Fibroblast of skin of abdomen (primary cell): ENCODE results near the gene DNM3.
"Not testable (repeated sequence)": the region's sequence is repeated elsewhere in the genome, so short reads cannot be mapped to it uniquely, and the experiment has no call there.

Experiments used
- DNase-seq: peaks from one replicate; pipeline ENCODE4 v3.0.0-alpha.2; 2013

DNM3 gene

GRCh38 chr1:172341697-172342096, 500.4 kb downstream of the DNM3 start:
- DNase-seq, result no peak

- no peak for DNase-seq
Observed at GRCh38 chr1:172342584-172343239, 501.4 kb downstream of the DNM3 start.

GRCh38 chr1:172343240-172344160, 502.2 kb downstream of the DNM3 start:
- peak; percentile 96 for DNase-seq

- no peak for DNase-seq
Observed at GRCh38 chr1:172344444-172344843, 503.1 kb downstream of the DNM3 start.

- no peak for DNase-seq
Observed at GRCh38 chr1:172345077-172345476, 503.8 kb downstream of the DNM3 start.

DNA sequence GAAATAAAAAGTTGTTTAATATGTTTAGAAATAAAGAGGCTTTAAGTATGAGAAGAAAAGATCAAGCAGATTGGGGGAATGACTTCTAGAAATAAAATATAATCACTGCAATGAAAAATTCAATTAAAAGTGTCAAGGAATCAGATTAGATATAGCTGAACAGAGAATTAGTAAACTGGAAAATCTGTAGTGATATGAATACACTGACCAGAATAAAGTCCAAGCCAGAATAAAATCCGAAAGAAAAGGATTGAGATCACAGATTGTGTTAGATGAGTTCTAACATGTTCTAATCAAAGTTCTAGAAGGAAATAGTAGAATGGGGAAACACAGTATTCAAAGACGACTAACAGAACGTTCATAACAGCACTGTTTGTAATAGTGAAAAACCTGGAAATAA, 506.1 kb downstream of the DNM3 start:
- DNase-seq, result no peak

GRCh38 chr1:172350856-172351255, 509.6 kb downstream of the DNM3 start:
- no peak for DNase-seq

- DNase-seq, result peak; percentile 61
Observed at GRCh38 chr1:172351346-172351745, 510.0 kb downstream of the DNM3 start.

- DNase-seq, result peak; percentile 84
Observed at GRCh38 chr1:172351754-172352161, 510.5 kb downstream of the DNM3 start.

- DNase-seq, result peak; percentile 44
Observed at GRCh38 chr1:172352435-172352834, 511.1 kb downstream of the DNM3 start.

GRCh38 chr1:172354291-172355274, 513.3 kb downstream of the DNM3 start:
- DNase-seq, result no peak

- peak; percentile 88 for DNase-seq
Observed at GRCh38 chr1:172356620-172357019, 515.3 kb downstream of the DNM3 start.

DNA sequence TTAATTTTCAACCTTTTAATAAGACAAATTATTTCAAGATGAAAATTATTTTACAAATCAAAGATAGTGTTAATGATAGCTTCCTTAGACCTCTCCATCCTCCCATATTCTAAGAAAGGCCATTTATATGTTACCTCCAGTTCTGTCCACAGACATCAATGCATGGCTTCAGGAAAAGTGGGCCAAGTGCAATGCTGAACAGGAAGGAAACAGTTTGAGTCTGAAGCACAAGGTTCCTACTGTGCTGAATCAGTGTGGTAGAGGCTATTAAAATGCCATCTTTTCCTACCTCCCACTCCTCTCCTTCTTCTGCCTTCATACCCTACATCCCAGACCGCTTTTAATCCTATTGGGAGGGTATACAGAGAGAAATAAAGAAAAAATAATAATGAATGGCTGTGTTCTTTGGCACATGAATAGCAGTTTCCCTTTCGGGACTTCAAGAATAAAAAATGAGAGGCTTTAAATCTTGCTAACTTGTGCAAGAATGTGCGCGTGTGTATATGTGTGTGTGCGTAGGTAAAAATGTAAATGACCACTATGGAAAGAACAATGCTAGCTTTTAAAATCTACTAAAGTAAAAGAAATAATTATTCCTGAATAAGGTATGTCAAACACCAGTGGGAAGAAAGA, 516.6 kb downstream of the DNM3 start:
- no peak for DNase-seq

DNA sequence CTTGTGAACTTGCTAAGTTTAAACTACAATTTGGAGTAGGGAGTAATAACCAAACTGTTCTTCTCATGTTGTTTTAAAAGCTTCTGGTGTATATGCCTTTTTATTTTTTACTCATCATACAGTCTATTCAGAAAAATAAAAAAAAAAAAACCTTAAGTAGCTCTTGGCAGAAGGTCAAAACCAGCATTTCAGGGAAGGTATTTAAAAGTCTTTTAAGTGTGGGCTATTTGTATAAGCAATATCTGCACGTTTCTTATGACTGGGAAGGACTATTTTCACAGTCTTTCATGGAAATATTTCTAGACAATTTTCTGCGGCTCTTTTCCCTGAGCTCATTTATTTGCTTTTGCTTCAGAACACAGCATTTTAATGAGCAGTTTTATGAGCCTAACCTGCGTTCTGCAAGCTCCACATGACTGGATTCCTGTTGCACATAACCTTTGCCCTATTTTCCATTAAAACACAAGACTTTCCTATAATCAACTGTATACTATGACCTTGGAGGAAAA, 518.2 kb downstream of the DNM3 start:
- DNase-seq, result peak; percentile 84

- DNase-seq, result no peak
Observed at GRCh38 chr1:172360511-172360910, 519.2 kb downstream of the DNM3 start.

- DNase-seq, result no peak
Observed at GRCh38 chr1:172360985-172361384, 519.7 kb downstream of the DNM3 start.

DNA sequence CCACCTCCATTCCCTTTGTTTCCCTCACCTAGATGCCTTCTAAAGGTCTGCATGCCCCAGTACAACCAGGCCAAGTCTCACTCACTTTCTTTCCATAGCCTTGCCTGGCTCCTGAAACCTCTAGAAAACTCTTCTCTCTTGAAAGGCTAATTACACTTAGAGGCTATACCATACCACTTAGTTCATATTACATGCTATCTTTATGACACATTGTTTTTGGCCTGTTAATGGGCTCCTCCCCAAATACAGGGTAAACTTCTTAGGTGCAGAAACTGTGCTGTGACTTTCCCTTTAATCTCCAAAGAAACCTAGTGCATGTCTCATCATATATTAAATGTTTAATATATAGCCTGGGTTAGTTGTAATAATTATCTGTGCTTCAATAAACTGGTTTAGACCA, 522.6 kb downstream of the DNM3 start:
- DNase-seq, result no peak

- DNase-seq, result not testable (repeated sequence)
Observed at GRCh38 chr1:172371646-172372045, 530.3 kb downstream of the DNM3 start.

DNA sequence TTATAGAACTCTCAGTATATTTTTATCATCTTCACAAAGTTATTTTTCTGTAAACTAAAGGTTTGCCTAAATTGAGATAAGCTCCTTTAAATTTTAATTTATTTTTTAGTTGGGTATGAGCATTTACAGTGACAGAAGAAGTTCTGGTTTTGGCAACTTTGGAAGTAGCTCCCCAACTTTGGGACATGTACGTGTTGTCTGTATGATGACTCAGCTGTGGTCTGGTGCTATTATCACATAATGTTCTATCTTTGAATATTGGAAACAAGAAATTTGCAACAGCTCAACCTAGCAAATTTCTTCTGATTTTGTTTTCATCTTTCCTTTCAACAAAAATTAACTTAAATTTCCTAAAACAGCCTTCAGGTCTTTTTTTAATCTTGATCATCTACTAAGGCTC, 532.6 kb downstream of the DNM3 start:
- DNase-seq, result no peak

DNA sequence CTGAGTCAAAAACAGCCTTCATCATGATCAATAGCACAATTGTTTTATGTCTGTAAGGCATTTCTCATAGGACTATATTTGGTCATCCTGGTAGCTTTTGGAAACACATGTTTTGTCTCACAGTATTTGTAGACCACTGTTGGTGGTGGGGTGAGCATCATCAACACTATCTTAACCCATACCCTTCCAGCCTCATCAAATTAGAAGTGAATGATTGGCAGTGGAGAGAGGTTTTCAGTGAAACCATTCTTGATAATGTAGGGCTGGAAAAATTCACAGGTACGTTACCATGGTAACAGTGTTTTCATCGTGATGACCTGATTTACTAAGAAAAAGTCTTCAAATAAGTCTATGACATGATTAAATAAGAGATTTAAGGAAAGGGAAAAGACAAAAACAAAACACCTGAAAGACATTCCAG, 533.9 kb downstream of the DNM3 start:
- DNase-seq, result no peak

DNA sequence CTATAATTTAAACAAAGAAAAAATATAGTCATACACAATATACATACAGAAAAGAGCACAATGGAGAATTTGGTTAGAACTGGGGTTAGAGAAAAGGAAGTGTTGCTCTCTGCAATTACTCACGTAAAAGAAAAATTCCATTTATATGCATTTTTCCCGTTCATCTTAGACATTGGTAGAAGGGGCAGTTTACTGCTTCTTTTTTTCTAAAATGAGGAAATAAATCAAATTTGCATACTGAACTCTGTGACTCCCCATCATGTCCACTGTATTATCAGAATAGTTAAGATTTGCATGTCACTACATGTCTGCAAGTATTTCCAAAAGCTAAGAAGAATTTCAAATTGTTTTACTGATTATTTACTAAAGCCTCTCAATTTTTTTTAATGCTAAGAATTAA, 535.1 kb downstream of the DNM3 start:
- no peak for DNase-seq

GRCh38 chr1:172377565-172377964, 536.3 kb downstream of the DNM3 start:
- no peak for DNase-seq
